Suprapubic skin (tissue), 4 donors: ENCODE measurements around the gene LRRN2.

Source experiments
- POLR2A ChIP-seq, 2 donors: fragments of 450-650 bp; IDR thresholded peaks; one replicate each; pipeline ENCODE4 v1.6.1; 2017; ENCODE audit warnings: antibody characterized with exemption in 2 of 2, mild to moderate bottlenecking in 2 of 2, moderate library complexity in 2 of 2
- POLR2AphosphoS5 ChIP-seq, 3 donors: sonication (generic); formaldehyde crosslinking; IDR thresholded peaks; one replicate each; pipeline ENCODE4 v1.6.1; 2017; ENCODE audit warnings: antibody characterized with exemption in 3 of 3
- TF ChIP-seq, protein P1 (sequence below), 2 donors: fragments of 200-600 bp in 1 of 2; fragments of 450-650 bp in 1 of 2; sonication (generic) in 1 of 2; IDR thresholded peaks; one replicate each; pipeline ENCODE4 v1.5.1; 2016 to 2019; ENCODE audit warnings: antibody characterized with exemption in 2 of 2, mild to moderate bottlenecking in 1 of 2, moderate library complexity in 1 of 2

DNA sequence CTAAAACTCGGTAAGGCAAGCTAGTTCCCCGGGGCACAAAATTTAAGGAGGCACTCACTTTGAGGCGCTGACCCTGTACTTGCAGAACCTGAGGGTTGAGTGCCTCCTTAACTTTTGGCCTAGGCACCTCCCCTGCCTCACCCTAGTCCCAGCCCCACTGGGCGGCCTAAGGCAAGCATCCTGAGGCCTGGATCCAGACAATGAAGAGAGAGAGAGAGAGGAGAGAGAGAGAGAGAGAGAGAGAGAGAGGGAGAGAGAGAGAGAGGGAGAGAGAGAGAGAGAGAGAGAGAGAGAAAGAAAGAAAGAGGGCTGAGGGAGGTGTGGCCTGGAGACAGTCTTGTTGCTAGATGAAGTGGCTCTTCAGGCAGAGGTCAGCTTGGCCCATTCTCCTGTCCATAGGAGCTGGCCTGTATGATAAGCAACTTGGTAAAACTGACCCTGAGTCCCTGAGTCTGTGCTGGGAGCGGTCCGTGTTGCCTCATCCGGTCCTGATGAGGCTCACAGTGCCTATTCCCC is 7.4 kb upstream of the LRRN2 start:
- TF ChIP-seq, protein P1, sequence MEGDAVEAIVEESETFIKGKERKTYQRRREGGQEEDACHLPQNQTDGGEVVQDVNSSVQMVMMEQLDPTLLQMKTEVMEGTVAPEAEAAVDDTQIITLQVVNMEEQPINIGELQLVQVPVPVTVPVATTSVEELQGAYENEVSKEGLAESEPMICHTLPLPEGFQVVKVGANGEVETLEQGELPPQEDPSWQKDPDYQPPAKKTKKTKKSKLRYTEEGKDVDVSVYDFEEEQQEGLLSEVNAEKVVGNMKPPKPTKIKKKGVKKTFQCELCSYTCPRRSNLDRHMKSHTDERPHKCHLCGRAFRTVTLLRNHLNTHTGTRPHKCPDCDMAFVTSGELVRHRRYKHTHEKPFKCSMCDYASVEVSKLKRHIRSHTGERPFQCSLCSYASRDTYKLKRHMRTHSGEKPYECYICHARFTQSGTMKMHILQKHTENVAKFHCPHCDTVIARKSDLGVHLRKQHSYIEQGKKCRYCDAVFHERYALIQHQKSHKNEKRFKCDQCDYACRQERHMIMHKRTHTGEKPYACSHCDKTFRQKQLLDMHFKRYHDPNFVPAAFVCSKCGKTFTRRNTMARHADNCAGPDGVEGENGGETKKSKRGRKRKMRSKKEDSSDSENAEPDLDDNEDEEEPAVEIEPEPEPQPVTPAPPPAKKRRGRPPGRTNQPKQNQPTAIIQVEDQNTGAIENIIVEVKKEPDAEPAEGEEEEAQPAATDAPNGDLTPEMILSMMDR (IDR thresholded peaks at IDR 0.05): no peak
- TF ChIP-seq POLR2A (IDR thresholded peaks at IDR 0.05) (no peak), POLR2AphosphoS5 (IDR thresholded peaks at IDR 0.05) (no peak)
